GM19324 (cell line): Measurements from ENCODE around the gene PABPN1.

Experiments used
- ATAC-seq: cut with Tn5 transposase; IDR thresholded peaks from one replicate; pipeline ENCODE4 v1.9.1; 2021; ENCODE audit warnings: mild to moderate bottlenecking, moderate library complexity; ENCODE audit not compliant: unreplicated experiment, low FRiP score

The PABPN1 gene

DNA sequence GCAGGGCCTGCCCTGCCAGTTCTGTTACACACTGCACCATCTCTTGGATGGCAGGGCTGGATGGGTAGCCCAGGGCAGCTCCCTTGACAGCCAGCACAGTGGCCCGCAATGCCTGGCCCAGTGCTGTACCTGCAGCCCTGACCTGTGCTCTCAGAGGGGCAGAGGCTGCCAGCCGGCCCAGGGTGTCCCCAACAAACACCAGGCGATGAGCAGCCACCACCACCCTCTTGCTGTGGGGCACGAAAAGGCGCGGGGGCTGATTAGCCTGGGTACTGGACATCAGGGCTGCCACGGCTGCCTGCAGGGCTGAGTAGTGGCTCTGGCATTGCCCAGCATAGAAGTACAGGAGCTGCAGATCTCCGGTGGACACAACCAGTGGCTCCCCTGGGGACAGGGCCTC, 36.0 kb downstream of the PABPN1 start:
- no peak for ATAC-seq

GRCh38 chr14:23358042-23358441, 36.8 kb downstream of the PABPN1 start:
- ATAC-seq: no peak

DNA sequence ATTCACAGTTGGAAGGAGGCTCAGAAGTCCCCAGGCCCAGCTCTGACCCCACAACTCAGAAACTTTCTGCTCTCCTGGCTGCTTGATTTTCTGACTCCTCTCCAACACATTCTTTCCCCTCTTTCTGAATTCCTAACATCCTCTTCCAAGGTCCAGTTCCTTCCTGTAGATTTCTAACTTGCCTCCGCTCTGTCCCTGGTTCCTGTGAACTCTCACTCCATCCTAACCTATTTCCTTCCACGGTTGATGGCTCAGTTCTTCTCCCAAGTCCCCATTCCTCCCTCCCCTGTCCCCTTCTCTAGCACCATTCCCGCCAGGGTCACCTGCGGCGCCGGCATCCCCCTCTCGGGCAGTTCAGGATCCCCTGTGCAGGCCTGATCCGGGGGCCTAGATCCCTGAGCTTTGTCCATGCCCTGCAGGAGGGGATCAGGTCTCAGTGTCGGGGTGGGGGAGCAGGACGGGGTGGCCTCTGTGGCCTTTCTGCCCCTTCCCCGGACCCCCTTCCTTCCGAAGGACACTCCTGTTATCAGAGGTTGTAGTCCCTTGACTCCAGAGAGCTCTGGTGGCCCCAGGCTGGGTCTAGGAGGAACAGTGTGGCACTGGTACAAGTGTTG, 37.4 kb downstream of the PABPN1 start:
- no peak for ATAC-seq

DNA sequence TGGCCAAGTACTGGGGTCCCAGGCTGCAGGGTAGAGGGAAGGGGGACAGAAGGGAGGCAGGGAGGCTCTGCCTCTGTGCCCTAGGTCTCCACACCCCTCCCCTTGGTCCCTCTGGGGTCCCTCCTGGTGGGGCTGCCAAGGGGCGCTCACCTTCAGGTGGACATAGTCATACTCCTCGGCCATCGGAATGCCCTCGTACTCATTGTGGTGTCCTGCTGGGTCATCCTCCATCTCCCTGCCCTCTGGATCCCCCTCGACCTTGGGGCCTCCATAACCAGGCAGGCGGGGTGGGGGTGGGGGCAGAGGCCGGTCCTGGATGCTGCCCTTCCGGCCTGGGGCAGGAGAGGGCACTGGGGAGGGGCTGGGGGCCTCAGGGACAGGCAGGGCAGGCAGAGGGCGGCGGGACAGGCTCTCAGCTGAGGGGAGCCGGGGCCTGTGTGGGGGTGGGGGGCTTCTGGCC, 37.9 kb downstream of the PABPN1 start:
- no peak for ATAC-seq

DNA sequence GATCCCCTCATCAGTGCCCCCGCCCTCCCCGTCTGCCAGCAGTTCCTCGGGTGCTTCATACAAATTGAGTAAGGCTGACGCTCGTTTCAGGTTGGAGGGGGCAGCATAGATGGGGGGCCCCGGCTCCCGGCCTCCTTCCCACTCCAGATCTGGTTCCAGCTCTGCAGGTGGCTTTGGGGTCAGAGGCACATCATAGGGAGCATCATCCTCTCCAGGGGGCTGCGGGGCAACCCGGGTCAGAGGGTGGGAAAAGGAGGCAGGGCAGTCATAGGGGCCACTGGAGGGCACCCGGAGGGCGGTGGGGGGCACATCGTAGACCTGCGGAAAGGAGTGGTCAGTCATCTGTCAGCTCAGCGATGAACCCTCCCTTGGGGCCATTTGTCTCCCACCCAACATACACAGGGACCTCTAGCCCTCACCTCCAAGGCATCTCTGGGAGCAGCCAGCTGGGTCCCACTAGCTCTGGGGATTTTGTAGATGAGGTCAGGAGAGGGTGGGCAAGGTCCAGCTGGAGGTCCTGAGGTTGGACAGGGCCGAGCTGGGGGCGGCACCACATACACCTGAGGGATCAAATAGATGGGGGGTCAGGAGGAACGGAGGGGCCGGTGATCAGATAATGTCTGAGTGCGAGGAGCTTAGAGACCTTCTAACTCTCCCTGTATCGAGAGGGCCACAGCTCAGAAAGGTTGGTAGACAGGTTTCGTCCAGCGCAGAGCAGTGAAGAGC, 38.6 kb downstream of the PABPN1 start:
- no peak for ATAC-seq

DNA sequence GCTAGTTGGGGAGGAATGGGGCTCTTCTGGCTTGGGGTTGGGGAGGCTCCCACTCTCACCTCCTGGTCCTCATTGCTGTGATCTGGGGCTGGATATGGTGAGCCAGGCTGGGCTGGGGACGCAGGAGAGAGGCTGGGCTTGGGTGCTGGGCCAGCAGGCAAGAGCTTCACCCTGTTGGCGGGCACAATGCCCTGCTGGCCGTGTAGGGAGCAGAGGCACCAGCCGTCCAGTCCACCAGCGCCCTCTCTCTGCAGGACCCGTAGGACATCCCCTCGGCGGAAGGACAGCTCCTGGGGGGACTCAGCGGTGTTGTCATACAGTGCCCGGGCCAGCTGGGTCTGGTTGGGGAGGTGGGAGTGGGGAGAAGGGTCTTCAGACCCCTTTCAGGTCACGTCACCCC, 39.2 kb downstream of the PABPN1 start:
- ATAC-seq: no peak

DNA sequence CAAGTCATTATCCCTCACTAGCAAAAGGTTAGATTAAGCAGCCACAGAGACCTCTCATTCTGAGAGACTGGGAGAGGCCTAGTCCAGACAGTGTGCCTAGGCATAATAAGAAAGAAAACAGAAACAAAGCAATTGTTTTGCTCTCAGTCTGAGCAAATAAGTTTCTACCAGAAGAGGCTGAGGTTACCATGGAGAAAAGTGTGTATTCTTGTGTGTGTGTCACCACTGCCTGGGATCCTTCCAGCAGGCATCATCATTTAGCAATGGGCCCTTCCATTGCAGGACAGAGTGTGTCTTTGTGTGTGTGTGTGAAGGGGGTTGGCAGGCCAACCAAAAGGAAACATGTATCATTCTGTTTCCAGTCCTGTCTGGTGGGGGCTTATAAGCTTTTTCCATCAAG, 40.1 kb downstream of the PABPN1 start:
- no peak for ATAC-seq

- no peak for ATAC-seq
Observed at GRCh38 chr14:23361763-23362162, 40.5 kb downstream of the PABPN1 start.

DNA sequence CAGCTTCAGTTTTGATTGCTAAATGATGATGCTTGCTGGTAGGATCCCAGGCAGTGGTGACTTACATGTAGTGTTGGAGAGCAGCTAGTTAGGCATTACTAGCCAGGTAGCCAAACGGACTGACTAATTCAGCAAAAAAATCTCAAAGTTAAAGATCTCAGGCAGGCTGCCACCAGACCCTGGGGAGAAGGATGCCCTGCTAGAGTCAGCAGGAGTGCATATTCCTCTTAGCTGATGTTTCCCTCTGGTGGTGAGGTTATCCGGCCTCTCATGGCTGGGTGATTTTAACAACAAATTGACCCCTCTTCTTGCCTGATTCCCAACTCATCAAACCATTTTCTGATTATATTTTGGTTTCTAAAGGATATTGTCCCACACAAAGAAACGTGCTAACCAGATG, 40.9 kb downstream of the PABPN1 start:
- ATAC-seq: no peak

- ATAC-seq: no peak
Observed at GRCh38 chr14:23364164-23365035, 43.1 kb downstream of the PABPN1 start.

GRCh38 chr14:23365036-23365731, 43.9 kb downstream of the PABPN1 start, which contains the start of gene EFS:
Gene EFS (minus strand): TSS chr14:23365172. CDS start chr14:23365025, 147 bp downstream.
- ATAC-seq: no peak

DNA sequence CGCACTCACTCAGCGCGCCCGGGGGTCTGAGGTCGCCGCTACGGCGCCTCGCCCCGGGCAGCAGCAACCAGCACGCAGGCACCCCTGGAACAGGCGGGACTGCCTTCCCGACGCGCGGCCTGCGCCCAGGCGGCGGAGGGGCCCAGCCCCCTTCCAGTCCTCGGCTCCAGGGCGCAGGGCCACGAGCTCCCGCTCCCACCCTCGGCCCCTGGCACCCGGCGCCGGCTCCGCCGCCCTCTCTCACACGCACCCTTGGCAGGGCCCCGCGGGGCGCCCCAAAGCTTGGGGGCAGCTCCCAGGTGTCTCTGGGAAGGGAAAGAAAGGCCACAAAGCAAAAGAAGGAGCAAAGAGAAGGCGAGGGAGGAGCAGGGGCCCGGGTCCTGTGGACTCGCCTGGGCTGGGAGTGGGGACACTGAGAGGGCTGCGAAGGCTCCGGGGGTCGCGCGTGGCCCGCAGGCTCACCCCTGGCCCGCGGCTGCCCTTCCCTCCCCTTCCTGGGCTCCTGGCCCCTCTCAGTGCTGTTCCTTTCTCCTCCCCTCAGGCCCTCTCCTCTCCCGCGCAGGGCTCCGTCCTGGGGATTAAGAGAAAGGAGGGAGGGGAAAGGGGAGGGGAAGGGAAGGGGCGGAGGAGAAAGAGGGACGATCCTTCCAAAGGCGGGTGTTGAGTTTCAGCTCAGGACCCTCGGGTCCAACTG, 44.6 kb downstream of the PABPN1 start:
- ATAC-seq: no peak

DNA sequence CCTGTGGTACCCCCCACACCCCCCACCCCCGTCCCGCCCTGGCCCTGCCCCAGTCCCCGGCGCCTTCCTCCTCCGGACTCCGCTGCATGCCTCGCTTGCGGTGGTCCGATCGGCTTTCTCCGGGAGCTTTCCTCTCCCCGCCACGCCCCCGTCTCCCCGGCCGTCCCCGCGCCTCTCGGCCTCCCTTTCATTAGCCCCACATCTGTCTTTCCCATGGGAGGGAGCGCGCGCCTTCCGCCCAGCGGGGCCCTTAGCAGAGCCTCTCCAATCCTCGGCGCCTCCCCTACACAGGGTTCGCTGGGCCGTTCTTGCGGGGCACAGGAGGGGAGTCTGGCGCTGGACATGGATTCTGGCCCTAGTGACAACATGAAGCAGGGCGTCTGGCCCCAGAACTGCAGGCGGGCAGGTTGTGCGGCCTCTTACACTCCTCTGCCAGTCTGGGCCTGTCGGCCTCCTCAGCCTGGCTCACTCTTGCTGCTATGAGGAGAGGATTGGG, 45.2 kb downstream of the PABPN1 start:
- ATAC-seq: no peak

GRCh38 chr14:23370221-23370620, 49.0 kb downstream of the PABPN1 start:
- ATAC-seq: no peak

DNA sequence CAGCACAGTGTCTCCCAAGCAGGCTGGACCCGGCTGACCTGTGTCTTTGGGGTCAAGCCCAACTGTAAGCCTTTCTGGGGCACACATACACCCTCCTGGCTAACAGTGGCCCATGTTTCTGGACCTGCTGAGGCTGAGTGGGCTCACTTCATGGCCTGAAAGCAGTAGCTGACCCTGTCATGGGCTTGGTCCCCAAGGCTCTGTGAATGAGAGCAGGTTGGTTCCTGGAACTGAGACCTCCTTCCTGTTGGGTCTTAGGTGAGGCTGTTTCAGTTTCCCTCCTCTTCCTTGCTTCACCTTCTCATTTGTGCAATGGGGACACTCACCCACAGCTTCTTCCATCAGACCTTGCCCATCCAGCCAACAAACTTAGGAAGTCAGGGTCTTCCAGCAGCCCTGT, 50.6 kb downstream of the PABPN1 start:
- no peak for ATAC-seq

DNA sequence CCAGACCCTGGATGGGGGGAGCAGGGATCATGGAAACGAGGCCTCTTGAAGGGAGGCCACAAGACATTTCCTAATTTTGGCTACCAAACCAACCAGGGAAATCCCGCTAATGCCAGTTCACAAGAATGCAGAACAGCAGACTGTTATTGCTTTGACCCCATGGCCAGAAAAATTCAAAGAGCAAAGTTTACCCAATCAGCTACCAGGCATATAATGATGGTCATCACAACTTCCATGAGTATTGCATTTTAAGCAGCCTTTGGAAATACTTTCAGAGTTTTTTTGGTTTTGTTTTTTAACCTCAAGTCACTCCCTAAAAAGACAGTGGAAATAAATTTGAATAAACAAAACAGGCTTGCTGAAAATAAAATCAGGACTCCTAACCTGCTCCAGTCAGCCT, 51.3 kb downstream of the PABPN1 start, which contains the start of gene IL25:
IL25 (plus strand) TSS at position 301 of the 400 bp plus-strand sequence.
- no peak for ATAC-seq

- no peak for ATAC-seq
Observed at GRCh38 chr14:23373041-23373440, 51.8 kb downstream of the PABPN1 start.
